Measurements from ENCODE around the gene EPB41.
"Not testable (repeated sequence)": the region's sequence is repeated elsewhere in the genome, so short reads cannot be mapped to it uniquely, and the experiment has no call there.

Gene EPB41

DNA sequence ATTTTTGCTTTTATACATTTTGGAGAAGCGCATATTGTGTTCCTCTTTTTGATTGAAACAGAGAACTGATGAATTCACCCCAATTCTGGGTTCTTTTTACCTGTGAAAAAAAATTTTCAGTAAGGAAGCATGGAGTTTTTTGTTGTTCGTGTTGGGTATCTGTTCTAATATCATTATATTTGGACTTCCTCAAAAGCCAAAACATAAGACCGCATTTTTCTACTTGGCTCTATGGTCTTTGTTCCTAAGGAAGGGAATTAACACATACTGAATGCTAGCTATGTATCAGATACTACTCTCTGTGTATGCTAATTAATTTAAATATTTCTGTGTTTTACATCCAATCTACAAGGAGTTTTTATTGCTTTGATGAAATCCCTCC lies 12.9 kb downstream of the EPB41 start:
- DNase-seq (ENCODE audit: low read depth, low spot score) = no peak

DNA sequence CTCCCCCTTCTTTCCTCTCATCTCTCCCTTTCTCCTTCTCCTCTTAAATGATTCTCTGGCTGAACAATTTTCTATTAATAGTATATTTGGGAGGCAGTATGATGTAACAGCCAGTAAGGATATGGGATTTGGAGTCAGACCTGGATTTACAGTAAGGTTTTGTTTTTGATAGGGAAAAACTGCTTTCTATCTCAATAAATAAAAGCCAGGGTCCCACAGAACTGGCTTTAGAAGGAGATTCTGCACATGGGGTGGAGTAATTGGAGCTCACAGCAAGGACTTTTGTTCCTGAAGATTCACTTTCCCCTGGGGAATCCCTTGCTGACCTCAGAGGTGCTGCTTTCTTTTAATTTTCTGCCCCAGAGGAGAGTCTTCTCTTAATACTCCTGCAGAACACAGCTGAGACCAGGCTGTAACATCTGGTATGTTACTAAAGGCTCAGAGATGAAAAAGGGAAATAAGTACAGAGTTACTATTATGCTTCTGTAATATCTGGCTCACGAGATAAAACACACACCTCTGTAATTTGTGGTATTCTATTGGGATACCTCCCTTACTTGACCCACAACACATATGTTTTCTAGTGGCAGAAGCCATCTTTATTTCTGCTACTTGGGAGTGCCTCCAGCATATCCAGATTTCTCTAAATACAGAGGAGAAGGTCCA lies 13.4 kb downstream of the EPB41 start:
- DNase-seq (ENCODE audit: low read depth, low spot score) = no peak

- DNase-seq (ENCODE audit: low read depth, low spot score) = no peak
Observed at GRCh38 chr1:28928314-28928941, 14.1 kb downstream of the EPB41 start.

- DNase-seq (ENCODE audit: low read depth, low spot score) = no peak
Observed at GRCh38 chr1:28933277-28933676, 18.9 kb downstream of the EPB41 start.

DNA sequence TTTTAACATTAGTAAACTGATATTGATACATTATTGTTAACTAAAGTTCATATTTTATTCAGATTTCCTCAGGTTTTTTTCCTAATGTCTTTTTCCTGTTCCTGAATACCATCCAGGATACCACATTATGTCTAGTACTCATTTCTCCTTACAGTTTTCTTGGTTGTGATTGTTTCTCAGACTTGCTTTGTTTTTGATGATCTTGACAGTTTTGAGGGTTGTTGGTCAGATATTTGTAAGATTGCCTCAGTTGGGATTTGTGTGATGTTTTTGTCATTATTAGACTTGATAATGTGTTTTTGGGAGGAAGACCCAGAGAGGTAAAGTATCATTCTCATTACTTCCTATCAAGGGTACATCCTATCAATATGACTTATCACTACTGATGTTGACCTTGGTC lies 19.5 kb downstream of the EPB41 start:
- DNase-seq (ENCODE audit: low read depth, low spot score) = no peak

DNA sequence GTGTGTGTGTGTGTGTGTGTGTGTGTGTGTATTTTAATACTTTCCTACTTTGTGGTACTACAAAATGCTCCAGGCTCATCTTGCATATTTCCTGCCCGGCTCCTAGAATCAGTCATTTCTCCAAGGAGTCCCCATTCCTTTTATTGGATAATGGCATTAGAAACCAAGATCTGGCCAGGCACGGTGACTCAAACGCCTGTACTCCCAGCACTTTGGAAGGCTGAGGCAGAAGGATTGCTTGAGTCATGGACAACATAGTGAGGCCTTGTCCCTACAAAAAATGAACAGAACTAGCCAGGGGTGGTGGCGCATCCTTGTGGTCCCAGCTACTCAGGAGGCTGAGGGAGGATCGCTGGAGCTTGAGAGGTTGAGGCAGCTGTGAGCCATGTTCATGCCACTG lies 20.3 kb downstream of the EPB41 start:
- DNase-seq (ENCODE audit: low read depth, low spot score) = no peak

DNA sequence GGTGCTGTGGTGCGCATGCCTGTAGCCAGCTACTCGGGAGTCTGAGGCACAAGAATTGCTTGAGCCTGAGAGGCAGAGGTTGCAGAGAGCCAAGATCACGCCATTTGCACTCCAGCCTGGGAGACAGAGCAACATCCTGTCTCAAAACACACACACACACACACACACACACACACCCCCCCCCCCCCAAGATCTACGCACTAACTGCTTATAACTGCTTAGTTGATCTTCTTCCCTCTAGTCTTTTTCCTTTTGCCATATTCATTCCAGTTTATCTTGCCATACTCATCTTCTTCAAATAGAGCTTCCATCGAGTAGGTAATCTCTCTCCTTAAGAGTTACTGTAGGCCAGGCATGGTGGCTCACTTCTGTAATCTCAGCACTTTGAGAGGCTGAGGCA lies 20.9 kb downstream of the EPB41 start:
- no peak for DNase-seq (ENCODE audit: low read depth, low spot score)

DNA sequence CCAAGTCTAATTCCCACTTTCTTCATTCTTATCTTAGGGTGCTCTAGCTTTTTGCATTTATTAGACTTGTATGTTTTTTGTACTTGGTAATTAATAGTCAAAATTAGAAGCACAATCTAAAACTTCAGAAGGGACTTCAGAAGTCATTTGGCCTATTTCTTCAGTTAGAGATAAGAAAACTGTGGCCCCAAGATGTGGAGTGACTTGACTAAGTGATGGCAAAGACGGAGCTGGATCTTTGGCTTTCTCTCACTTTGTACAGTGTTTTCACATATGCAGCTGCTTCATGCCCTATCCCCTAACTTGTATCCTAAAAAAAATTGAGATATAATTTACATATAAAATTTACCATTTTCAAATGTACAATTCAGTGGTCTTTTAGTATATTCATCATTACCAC lies 21.7 kb downstream of the EPB41 start:
- no peak for DNase-seq (ENCODE audit: low read depth, low spot score)

- no peak for DNase-seq (ENCODE audit: low read depth, low spot score)
Observed at GRCh38 chr1:28936528-28936927, 22.2 kb downstream of the EPB41 start.

DNA sequence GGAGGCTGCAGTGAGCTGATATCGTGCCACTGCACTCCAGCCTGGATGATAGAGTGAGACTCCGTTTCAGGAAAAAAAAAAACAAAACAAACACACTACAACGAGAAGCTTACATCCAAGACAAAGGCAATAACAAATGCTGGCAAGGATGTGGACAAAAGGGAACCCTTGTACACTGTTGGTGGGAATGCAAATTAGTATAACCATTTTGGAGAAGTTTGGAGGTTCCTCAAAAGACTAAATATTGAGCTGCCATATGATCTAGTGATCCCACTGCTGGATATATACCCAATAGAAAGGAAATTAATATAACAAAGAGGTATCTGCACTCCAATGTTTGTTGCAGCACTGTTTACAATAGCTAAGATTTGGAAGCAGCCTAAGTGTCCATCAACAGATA lies 29.2 kb downstream of the EPB41 start:
- DNase-seq (ENCODE audit: low read depth, low spot score) = not testable (repeated sequence)

- DNase-seq (ENCODE audit: low read depth, low spot score) = no peak
Observed at GRCh38 chr1:28950006-28950405, 35.6 kb downstream of the EPB41 start.

DNA sequence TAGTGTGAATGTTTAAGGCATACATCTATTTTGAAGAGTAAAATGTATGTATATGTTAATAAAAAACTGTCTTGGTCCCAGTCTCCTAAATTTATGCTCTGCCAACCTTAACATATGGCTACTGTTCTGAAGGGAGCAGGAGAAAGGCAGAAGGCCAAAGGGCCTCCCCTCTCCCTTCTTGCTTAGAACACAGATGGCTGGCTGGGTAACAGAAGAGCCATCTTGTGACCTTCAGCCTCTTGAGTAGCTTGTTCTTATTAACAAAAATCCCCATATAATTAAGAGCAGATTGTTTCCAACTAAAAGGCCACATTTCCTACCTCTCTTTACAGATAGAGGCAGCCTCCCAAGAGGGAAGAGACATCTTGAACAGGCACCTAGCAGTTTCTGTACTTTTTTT lies 36.1 kb downstream of the EPB41 start:
- DNase-seq (ENCODE audit: low read depth, low spot score) = no peak

DNA sequence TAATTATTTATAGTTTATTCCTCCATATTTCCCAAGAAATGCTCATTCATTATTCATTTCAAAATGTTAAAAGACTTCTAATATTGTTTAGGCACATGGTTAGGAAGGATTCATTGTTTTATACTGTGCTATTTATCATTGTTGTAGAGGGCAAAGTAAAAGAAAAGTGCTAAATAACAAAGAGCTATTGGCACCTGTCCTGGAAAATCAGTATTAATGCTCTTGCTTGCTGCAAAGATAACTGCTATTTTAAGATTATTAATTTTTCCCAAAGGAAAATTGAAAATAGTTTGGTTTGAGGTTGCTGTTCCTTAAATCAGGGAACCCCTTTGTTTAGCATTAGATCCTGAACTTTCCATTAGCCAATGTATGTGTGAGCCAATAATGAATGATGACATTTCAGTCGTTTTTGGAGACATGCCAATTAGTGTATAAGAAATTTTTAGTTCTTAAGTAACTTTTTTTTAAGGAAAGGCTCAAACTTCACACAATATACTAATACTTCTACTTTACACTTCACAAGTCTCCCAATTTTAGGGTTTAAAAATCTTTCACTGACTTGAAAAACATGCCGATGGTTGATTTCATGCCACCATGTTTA lies 39.9 kb downstream of the EPB41 start:
- DNase-seq (ENCODE audit: low read depth, low spot score) = no peak

DNA sequence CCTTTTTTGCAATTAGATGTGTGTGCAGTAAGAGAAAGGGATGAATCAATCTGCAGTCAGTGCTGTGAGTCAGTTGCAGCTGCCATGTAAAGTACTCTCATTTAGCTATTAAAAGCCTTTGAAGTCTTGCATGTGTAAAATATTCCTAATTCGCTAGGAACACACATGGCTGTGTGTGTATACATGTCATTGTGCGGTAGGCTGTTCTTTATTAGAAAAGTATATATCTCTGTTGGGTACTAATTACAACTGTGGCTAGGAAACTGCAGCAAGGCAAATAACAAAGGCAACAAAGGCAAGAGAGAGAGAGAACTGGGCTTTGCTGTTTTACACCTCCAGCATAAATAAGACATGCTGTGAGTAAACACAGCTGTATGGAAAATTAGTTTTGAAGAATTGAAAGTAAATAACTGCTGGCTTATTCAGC lies 41.7 kb downstream of the EPB41 start:
- DNase-seq (ENCODE audit: low read depth, low spot score) = peak; percentile 26

DNA sequence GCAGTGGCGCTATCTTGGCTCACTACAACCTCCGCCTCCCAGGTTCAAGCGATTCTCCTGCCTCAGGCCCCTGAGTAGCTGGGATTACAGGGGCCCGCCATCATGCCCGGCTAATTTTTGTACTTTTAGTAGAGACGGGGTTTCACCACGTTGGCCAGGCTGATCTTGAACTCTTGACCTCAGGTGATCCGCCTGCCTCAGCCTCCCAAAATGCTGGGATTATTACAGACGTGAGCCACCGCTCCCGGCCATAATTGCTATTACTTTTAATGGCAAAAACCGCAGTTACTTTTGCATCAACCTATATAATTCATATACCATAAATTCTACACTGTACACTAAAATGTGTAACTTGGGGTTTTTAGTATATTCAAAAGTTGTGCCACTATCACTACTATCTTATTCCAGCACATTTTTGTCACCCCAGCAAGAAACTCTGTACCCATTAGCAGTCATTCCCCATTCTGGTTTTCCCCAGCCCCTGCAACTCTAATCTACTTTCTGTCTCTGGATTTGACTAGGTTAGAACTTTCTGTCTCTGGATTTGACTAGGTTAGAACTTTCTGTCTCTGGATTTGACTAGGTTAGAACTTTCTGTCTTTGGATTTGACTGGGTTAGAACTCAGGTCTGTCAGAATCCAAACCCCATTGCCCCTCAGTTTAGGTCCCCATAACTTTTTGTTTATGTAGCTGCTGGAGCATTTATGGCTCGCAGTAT lies 47.9 kb downstream of the EPB41 start:
- DNase-seq (ENCODE audit: low read depth, low spot score) = not testable (repeated sequence)

GRCh38 chr1:28965271-28965870 lies 51.0 kb downstream of the EPB41 start:
- DNase-seq (ENCODE audit: low read depth, low spot score) = no peak

DNA sequence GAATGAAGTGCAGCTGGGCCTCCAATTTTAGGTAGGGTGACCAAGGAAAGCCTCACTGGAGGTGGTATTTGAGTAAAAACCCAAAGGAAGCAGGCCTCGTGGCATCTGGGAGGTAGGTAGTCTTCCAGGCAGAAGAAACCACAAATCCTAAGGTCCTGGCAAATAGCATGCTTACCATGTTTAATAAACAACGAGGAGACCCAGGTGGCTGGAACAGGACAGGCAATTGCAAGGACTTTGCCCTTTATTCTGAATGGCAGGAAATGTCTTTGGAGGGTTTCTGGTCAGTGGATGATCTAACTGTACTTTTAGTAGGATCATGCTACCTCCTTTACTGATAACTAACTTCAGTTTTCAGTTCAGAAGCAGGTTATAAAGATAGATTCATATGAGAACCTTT lies 52.2 kb downstream of the EPB41 start:
- no peak for DNase-seq (ENCODE audit: low read depth, low spot score)

GRCh38 chr1:28971980-28972771 lies 57.8 kb downstream of the EPB41 start:
- peak; percentile 70 for DNase-seq (ENCODE audit: low read depth, low spot score)

DNA sequence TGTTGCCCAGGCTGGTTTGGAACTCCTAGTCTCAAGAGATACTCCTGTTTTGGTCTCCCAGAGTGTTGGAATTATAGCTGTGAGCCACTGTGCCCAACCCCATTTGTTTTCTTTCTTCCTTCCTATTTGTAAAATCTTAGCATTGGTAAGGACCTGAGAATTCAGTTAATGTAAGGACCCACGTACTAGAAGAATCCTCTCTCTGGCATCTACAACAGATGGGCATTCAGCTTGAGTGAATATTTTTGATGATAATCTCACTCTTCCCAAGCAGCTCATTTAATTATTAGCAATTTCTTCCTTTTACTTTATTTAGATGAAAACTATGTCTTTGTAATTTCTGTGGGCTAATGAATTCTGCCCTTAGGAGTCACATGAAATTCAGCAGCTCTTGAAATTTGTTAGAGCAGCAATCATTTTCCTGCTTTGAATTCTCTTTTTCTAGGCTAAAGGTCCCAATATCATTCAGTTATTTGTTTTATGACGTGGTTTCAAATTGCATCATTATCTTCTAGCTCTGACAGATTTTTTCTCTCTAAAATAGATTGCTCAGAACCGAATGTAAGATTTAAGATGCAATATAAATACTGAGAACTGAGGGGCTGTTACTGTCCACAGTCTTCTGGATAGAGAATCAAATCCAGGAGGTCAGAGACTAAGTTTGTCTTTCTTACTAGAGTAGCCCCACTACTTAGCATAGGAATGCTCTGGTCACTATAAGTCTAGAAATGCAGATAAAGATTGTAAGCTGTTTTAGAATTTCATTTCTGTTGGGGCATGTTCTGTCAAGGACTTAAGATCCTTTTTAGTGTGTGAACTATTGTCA lies 59.4 kb downstream of the EPB41 start:
- no peak for DNase-seq (ENCODE audit: low read depth, low spot score)

DNA sequence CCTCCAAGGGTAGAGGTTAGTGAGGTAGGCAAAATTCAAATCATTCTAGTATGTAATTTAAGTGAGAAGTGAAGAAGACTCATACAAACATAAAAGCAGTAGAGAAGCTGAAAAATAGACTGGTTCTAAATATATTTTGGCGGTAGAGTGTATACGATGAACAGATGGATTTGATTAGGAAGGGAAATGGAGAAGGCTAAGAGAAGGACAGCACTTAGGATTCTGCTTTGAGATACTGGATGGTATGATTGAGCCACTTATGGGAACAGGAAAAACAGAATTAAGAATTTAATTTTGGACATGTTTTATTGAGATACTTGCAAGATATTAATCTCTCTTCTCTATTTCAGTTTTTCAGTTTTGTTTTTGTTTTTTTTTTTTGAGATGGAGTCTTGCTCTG lies 60.1 kb downstream of the EPB41 start:
- no peak for DNase-seq (ENCODE audit: low read depth, low spot score)

DNA sequence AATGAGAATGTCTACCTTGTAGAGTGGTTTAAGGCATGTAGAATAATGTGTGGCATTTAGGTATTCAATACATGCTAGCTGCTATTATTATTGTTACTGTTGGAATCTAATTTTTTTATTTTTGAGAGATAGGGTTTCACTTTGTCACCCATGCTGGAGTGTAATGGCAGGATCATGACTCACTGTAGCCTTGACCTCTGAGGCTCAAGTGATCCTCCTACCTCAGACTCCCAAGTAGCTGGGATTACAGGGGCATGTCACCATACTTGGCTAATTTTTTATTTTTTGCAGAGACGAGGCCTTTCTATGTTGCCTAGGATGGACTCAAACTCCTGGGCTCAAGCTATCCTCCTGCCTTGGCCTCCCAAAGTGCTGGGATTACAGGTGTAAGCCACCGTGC lies 61.9 kb downstream of the EPB41 start:
- DNase-seq (ENCODE audit: low read depth, low spot score) = no peak

All from astrocyte of the hippocampus (primary cell).